ENCODE data around the gene PLCZ1.
"Not testable (repeated sequence)": the region's sequence is repeated elsewhere in the genome, so short reads cannot be mapped to it uniquely, and the experiment has no call there.

PLCZ1 gene

GRCh38 chr12:18696971-18697602, 40.7 kb downstream of the PLCZ1 start:
- DNase-seq = no peak

GRCh38 chr12:18693986-18694385, 43.8 kb downstream of the PLCZ1 start:
- DNase-seq = not testable (repeated sequence)

- DNase-seq = no peak
Observed at GRCh38 chr12:18690653-18691052, 47.2 kb downstream of the PLCZ1 start.

GRCh38 chr12:18689771-18690170, 48.0 kb downstream of the PLCZ1 start:
- DNase-seq = no peak

GRCh38 chr12:18684430-18684829, 53.4 kb downstream of the PLCZ1 start:
- no peak for DNase-seq

GRCh38 chr12:18683327-18684013, 54.3 kb downstream of the PLCZ1 start:
- DNase-seq = no peak

- no peak for DNase-seq
Observed at GRCh38 chr12:18681818-18682217, 56.0 kb downstream of the PLCZ1 start.

GRCh38 chr12:18676996-18677588, 60.7 kb downstream of the PLCZ1 start:
- no peak for DNase-seq

GRCh38 chr12:18676141-18676540, 61.7 kb downstream of the PLCZ1 start:
- DNase-seq = no peak

- DNase-seq = no peak
Observed at GRCh38 chr12:18658829-18659228, 79.0 kb downstream of the PLCZ1 start.

- no peak for DNase-seq
Observed at GRCh38 chr12:18658179-18658578, 79.6 kb downstream of the PLCZ1 start.

- DNase-seq = no peak
Observed at GRCh38 chr12:18655351-18655750, 82.5 kb downstream of the PLCZ1 start.

GRCh38 chr12:18653465-18653864, 84.3 kb downstream of the PLCZ1 start:
- DNase-seq = no peak

- no peak for DNase-seq
Observed at GRCh38 chr12:18652596-18652995, 85.2 kb downstream of the PLCZ1 start.

- DNase-seq = no peak
Observed at GRCh38 chr12:18651525-18651924, 86.3 kb downstream of the PLCZ1 start.

GRCh38 chr12:18646286-18646890, 91.4 kb downstream of the PLCZ1 start:
- DNase-seq = no peak

GRCh38 chr12:18644564-18644963, 93.2 kb downstream of the PLCZ1 start:
- DNase-seq = no peak

- DNase-seq = no peak
Observed at GRCh38 chr12:18643681-18644080, 94.1 kb downstream of the PLCZ1 start.

GRCh38 chr12:18640321-18640955, 97.4 kb downstream of the PLCZ1 start:
- no peak for DNase-seq

- DNase-seq = no peak
Observed at GRCh38 chr12:18634382-18634781, 103.4 kb downstream of the PLCZ1 start.

All from activated CD4-positive, CD25-positive, alpha-beta regulatory T cell (primary cell).